Hepatocyte (in vitro differentiated cells): ENCODE data around the gene ATRAID. TPM values are rescaled to one million over a fixed set of nuclear protein-coding genes. Genes with fewer than 3 reads are reported as not detected.

Experiments used
- DNase-seq: peaks from one replicate; pipeline ENCODE4 v3.0.0-alpha.2; 2016; ENCODE audit warnings: low spot score
- H2AFZ ChIP-seq: fragments of 200-600 bp; sonication (generic); 2 replicates; pipeline ENCODE4 v1.6.0; 2016; ENCODE audit warnings: antibody characterized with exemption, mild to moderate bottlenecking
- H3K27ac ChIP-seq: fragments of 200-600 bp; sonication (generic); 2 replicates; pipeline ENCODE4 v1.5.1; 2016; ENCODE audit warnings: mild to moderate bottlenecking
- H3K27me3 ChIP-seq: fragments of 200-600 bp; sonication (generic); 2 replicates; pipeline ENCODE4 v1.6.1; 2016
- H3K36me3 ChIP-seq: fragments of 200-600 bp; sonication (generic); replicated peaks from 2 replicates; pipeline ENCODE4 v1.5.1; 2016; ENCODE audit warnings: low read depth; ENCODE audit not compliant: insufficient read depth
- H3K4me1 ChIP-seq: fragments of 200-600 bp; sonication (generic); 2 replicates; pipeline ENCODE4 v1.5.1; 2016; ENCODE audit warnings: mild to moderate bottlenecking, moderate library complexity; ENCODE audit not compliant: insufficient read depth
- H3K4me2 ChIP-seq: fragments of 200-600 bp; sonication (generic); 2 replicates; pipeline ENCODE4 v1.6.0; 2016
- H3K4me3 ChIP-seq: fragments of 200-600 bp; sonication (generic); 2 replicates; pipeline ENCODE4 v1.5.1; 2016; ENCODE audit warnings: mild to moderate bottlenecking
- H3K79me2 ChIP-seq: fragments of 200-600 bp; sonication (generic); 2 replicates; pipeline ENCODE4 v1.6.0; 2017; ENCODE audit warnings: mild to moderate bottlenecking
- H3K9me2 ChIP-seq: fragments of 200-600 bp; sonication (generic); replicated peaks from 2 replicates; pipeline ENCODE4 v1.6.0; 2017; ENCODE audit warnings: mild to moderate bottlenecking; ENCODE audit not compliant: insufficient read depth
- H3K9me3 ChIP-seq: fragments of 200-600 bp; sonication (generic); 2 replicates; pipeline ENCODE4 v1.5.1; 2016; ENCODE audit warnings: low read depth, mild to moderate bottlenecking
- H4K20me1 ChIP-seq: fragments of 200-600 bp; sonication (generic); 2 replicates; pipeline ENCODE4 v1.6.0; 2016; ENCODE audit warnings: mild to moderate bottlenecking; ENCODE audit not compliant: insufficient read depth, poor library complexity, severe bottlenecking
- EZH2 ChIP-seq: fragments of 200-600 bp; sonication (generic); IDR thresholded peaks from 2 replicates; pipeline ENCODE4 v1.6.1; 2016; ENCODE audit warnings: antibody characterized with exemption, mild to moderate bottlenecking, borderline replicate concordance
- EZH2phosphoT487 ChIP-seq: fragments of 200-600 bp; sonication (generic); IDR thresholded peaks from one replicate; pipeline ENCODE4 v1.6.1; 2018; ENCODE audit warnings: antibody characterized with exemption, mild to moderate bottlenecking, low read depth, moderate library complexity; ENCODE audit not compliant: unreplicated experiment, severe bottlenecking
- WGBS: methylation state at CpG from one replicate; pipeline ENCODE4 v1.1.6; 2016; ENCODE audit warnings: low lambda C conversion rate; ENCODE audit errors: missing lambda C conversion rate; 5-methylcytosine and 5-hydroxymethylcytosine counted together
- polyA plus RNA-seq: library from polyadenylated mRNA; unstranded; fragments of >200 nt; fragmentation: Nextera tagmentation; extraction: Ambion mirVana; gene quantifications from 2 replicates; pipeline ENCODE4 v1.2.1, GENCODE V29; 2016
- total RNA-seq: library from RNA; depleted of rRNA; stranded (reverse); fragments of >200 nt; gene quantifications from 2 replicates; pipeline ENCODE4 v1.2.3, GENCODE V29; 2014
- TF ChIP-seq, protein P1 (sequence below): fragments of 200-600 bp; sonication (generic); IDR thresholded peaks from 2 replicates; pipeline ENCODE4 v1.5.1; 2016; ENCODE audit warnings: antibody characterized with exemption, mild to moderate bottlenecking; ENCODE audit not compliant: poor library complexity

ATRAID gene
- total and polyA plus RNA-seq, 2 experiments from 2014 or later = 173 to 259 TPM

- 96% methylated on average over 7 of the region's 7 CpGs for whole genome bisulfite sequencing
- Histone ChIP-seq H3K4me3 (no peak overlapping the region), H3K79me2 (peaks cover 15% of the 10 kb centered on the region), H3K4me1 (peaks cover 10% of the 10 kb centered on the region), H3K4me2 (no peak overlapping the region), H3K9me3 (no peaks in the 10 kb centered on the region), H2AFZ (no peak overlapping the region), H3K27ac (no peak overlapping the region), H3K9me2 (no peaks in the 10 kb centered on the region), H3K36me3 (no peaks in the 10 kb centered on the region), H4K20me1 (no peaks in the 10 kb centered on the region), H3K27me3 (no peaks in the 10 kb centered on the region)
- no peak for DNase-seq
- TF ChIP-seq EZH2 (no peak), EZH2phosphoT487 (no peak)
- TF ChIP-seq, protein P1, sequence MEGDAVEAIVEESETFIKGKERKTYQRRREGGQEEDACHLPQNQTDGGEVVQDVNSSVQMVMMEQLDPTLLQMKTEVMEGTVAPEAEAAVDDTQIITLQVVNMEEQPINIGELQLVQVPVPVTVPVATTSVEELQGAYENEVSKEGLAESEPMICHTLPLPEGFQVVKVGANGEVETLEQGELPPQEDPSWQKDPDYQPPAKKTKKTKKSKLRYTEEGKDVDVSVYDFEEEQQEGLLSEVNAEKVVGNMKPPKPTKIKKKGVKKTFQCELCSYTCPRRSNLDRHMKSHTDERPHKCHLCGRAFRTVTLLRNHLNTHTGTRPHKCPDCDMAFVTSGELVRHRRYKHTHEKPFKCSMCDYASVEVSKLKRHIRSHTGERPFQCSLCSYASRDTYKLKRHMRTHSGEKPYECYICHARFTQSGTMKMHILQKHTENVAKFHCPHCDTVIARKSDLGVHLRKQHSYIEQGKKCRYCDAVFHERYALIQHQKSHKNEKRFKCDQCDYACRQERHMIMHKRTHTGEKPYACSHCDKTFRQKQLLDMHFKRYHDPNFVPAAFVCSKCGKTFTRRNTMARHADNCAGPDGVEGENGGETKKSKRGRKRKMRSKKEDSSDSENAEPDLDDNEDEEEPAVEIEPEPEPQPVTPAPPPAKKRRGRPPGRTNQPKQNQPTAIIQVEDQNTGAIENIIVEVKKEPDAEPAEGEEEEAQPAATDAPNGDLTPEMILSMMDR = no peak
Measured at GRCh38 chr2:27220091-27220490, 8.2 kb downstream of the ATRAID start.

- Histone ChIP-seq H2AFZ (no peak overlapping the region), H3K27me3 (no peaks in the 10 kb centered on the region), H3K27ac (no peak overlapping the region), H4K20me1 (no peaks in the 10 kb centered on the region), H3K4me3 (no peak overlapping the region), H3K4me1 (peaks cover 10% of the 10 kb centered on the region), H3K36me3 (no peaks in the 10 kb centered on the region), H3K9me2 (no peaks in the 10 kb centered on the region), H3K4me2 (no peak overlapping the region), H3K9me3 (no peaks in the 10 kb centered on the region), H3K79me2 (peaks cover 15% of the 10 kb centered on the region)
- no peak for DNase-seq
- 90% methylated on average over 3 of the region's 3 CpGs for WGBS
- TF ChIP-seq EZH2phosphoT487 (no peak), EZH2 (no peak)
- TF ChIP-seq, protein P1 = no peak
Measured at GRCh38 chr2:27221166-27221565, 9.3 kb downstream of the ATRAID start.

DNA sequence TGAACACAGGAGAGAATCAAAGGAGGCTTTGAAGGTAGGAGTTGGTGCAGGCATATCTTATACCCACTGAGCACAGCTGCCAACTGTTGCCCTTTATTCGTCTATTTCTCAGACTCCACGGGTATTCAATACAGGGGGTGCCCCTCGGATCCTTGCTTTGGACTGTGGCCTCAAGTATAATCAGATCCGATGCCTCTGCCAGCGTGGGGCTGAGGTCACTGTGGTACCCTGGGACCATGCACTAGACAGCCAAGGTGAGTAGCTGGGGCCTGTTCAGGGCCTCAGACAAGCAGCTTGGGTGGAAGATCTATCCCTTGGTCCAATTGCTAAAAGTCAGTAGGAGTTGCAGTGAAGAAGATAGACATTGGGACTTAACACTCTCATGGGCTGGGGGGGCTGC lies 10.6 kb downstream of the ATRAID start:
- H3K4me3 ChIP-seq = no peak overlapping the region
- no peak overlapping the region for H3K4me2 ChIP-seq
- no peaks in the 10 kb centered on the region for H3K9me2 ChIP-seq
- H3K9me3 ChIP-seq = no peaks in the 10 kb centered on the region
- no peaks in the 10 kb centered on the region for H4K20me1 ChIP-seq
- no peak overlapping the region for H3K27ac ChIP-seq
- H3K36me3 ChIP-seq = no peaks in the 10 kb centered on the region
- peaks cover 6% of the 10 kb centered on the region for H3K4me1 ChIP-seq
- peaks cover 11% of the 10 kb centered on the region for H3K79me2 ChIP-seq
- H2AFZ ChIP-seq = no peak overlapping the region
- 99% methylated on average over 5 of the region's 5 CpGs for WGBS
- no peak for TF ChIP-seq EZH2
- no peak for TF ChIP-seq EZH2phosphoT487
- TF ChIP-seq, protein P1 = no peak
- no peaks in the 10 kb centered on the region for H3K27me3 ChIP-seq
- DNase-seq = no peak

GRCh38 chr2:27223416-27223815 lies 11.6 kb downstream of the ATRAID start:
- 98% methylated on average over 6 of the region's 6 CpGs for WGBS
- Histone ChIP-seq H3K9me3 (no peaks in the 10 kb centered on the region), H3K9me2 (no peaks in the 10 kb centered on the region), H3K36me3 (no peaks in the 10 kb centered on the region), H3K27me3 (no peaks in the 10 kb centered on the region), H3K4me1 (no peaks in the 10 kb centered on the region), H4K20me1 (no peaks in the 10 kb centered on the region), H3K27ac (no peak overlapping the region), H2AFZ (no peak overlapping the region), H3K79me2 (peaks cover 9% of the 10 kb centered on the region), H3K4me3 (no peak overlapping the region), H3K4me2 (no peak overlapping the region)
- TF ChIP-seq, protein P1 = no peak
- TF ChIP-seq EZH2 (no peak), EZH2phosphoT487 (no peak)
- no peak for DNase-seq
